Mucosa of gallbladder (tissue), 1 donor: Measurements from ENCODE around the gene RFTN1. TPM values are rescaled to one million over a fixed set of nuclear protein-coding genes. Genes with fewer than 3 reads are reported as not detected.
A peak's percentile ranks its signal among the peaks of the same experiment; 100 is the strongest.

Experiments used
- DNase-seq: peaks from one replicate; pipeline ENCODE4 v3.0.0-alpha.2; 2020; ENCODE audit warnings: low spot score
- total RNA-seq: library from RNA; stranded (reverse); gene quantifications from one replicate; pipeline ENCODE4 v1.2.1, GENCODE V29; 2021
- donor health status: DM: no; HTN: no; CAD: no.

RFTN1 gene
- total RNA-seq, 1 donor from 2014 or later: 11.4 TPM

GRCh38 chr3:16464511-16465148 is 48.9 kb downstream of the RFTN1 start:
- DNase-seq: no peak

DNA sequence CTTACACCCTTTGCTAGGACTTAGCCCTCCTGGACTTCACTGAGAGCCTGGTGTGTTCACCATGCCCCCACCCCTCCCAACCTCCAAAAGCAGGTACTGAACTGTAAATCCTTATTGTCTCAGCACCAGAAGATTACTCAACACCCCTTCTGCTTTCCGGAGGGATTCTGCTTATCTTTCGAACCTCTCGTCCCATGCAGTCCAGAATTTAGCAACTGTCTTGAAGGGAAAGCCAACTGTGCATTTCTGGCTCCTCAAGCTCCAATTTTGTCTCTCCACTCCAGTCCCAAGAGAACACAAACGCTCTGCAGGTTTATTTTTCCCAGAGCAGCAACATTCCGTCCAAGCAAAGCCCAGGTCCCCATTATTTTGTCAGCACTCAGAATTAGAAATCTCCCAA is 49.6 kb downstream of the RFTN1 start:
- no peak for DNase-seq

- no peak for DNase-seq
Observed at GRCh38 chr3:16463119-16463518, 50.4 kb downstream of the RFTN1 start.

GRCh38 chr3:16462679-16463078 is 50.8 kb downstream of the RFTN1 start:
- DNase-seq: no peak

DNA sequence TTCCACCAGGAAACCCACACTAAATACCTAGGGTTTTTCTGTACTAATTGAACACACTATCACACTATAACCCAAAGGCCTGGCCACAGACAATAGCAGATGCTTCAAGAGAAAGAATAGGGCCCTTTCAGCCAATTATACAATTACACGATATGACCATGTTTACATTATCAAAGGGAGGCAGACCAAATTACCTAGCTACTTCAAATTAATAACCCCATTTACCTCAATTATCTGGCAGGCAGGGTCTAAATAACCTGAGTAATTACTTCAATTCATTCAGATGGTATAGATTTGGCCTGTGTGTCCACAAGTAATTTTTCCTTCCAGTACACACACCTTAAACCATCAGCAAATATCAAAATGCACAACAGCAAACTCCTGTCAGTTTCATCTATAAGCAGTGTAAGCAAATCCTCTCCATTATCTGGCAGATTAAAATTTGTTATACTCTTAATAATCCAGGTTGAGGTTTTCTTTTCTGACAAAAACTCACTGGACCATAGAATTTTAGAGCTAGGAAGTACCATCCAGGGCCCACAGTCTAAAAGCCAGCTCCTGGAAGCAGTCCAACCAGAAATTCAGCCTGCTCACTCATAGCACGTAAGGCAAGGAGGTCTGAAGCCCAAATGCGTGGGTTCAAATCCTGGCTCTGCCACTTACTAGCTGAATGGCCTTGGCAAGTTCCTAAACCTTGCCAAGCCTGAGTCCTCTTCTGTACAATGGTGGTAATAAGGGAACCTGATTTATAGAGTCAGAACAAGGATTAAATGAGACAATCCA is 51.8 kb downstream of the RFTN1 start:
- no peak for DNase-seq

- DNase-seq: no peak
Observed at GRCh38 chr3:16460886-16461285, 52.6 kb downstream of the RFTN1 start.

DNA sequence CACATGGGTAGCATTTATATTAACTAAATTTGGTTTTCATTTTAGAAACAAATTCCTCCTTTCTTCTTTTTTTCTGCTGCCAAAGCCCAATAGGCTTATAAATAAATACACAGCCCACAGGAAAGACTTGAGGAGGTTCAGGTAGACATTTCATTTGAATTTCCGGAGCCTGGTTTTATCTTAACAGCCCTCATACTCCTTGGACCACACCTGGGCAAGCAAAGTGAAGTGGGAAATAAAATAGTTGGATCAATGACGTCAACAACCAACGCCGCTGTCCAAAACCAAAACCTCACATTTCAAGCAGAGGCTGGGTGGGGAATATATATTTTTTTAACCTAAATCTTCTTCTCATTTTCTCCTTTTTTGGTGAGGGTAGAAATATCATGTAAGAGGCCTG is 53.2 kb downstream of the RFTN1 start:
- DNase-seq: no peak

- DNase-seq: no peak
Observed at GRCh38 chr3:16456784-16457415, 56.6 kb downstream of the RFTN1 start.

GRCh38 chr3:16455966-16456365 is 57.5 kb downstream of the RFTN1 start:
- no peak for DNase-seq

DNA sequence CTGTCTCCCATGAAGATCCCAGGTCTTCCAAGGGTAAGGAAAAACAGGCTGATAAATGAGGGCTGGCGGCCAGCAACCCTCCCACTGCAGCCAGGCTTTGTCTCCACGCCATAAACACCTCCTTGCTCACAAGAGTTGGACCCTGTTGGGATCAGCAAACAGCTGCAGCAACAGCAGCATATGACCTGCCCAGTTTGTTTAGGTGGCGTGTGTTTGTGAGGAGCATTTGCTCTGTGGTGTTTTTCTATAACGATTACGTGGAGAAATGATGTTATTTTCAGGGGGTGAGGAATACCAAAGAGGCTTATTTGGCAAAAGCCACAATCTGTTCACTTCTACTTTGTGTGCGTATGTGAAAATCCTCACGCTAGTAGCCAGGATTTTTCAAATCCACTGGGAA is 58.5 kb downstream of the RFTN1 start:
- no peak for DNase-seq

DNA sequence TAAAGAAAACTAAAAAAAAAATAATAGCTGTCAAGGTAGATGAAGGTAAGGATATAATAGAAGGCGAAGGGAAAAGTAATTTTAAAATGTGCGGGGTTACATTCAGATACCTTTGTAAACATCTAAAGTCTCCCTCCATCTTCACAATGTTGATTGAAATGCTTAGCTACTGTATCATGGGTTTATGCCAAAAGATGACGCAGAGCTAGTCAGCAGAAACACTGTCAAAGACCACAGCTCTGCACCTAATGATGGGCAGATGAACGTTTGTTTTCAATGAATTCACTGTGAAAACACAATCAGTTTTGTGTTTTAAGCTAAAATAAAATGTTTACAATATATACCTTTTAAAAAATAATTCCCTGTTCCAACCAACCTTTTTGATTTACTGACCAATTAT is 61.2 kb downstream of the RFTN1 start:
- DNase-seq: no peak

DNA sequence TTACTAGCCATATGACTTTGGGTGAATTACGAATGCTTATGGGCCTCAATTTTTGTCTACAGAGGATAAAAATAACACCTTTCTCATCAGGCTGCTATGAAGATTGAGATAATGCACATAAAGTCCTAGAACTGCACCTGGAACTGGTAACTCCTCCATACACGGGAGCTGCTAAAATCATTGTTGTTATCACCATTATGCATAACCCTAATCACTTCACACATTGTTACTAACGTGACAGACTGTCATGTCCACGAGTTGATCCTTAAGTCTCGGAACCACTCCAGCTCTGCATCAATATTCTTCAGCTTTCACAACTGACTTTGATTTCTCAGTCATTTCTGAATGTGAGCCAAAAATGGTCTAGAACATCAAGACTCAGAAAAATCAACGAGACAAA is 64.1 kb downstream of the RFTN1 start:
- DNase-seq: no peak

- DNase-seq: peak; percentile 41
Observed at GRCh38 chr3:16448639-16449070, 64.8 kb downstream of the RFTN1 start.

GRCh38 chr3:16447135-16447534 is 66.4 kb downstream of the RFTN1 start:
- DNase-seq: no peak

DNA sequence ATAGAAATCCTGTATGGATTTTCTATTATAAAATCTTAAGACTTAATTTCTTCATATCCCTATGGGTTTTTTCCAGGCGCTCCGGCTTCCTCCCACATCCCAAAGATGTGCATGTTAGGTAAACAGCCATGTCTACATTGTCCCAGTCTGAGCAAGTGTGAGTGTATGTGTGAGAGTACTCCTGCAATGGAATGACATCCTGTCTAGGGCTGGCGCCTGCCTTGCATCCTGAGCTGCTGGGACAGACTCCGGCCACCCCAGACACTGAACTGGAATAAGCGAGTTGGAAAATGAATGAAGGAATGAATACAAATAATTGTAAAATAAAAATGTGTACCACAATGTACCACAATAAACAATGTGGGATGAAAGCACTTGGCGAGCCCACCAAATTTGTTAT is 69.2 kb downstream of the RFTN1 start:
- DNase-seq: no peak

GRCh38 chr3:16442730-16443129 is 70.8 kb downstream of the RFTN1 start:
- DNase-seq: no peak

GRCh38 chr3:16441371-16441875 is 72.1 kb downstream of the RFTN1 start:
- no peak for DNase-seq

GRCh38 chr3:16439848-16440708 is 73.4 kb downstream of the RFTN1 start:
- no peak for DNase-seq

DNA sequence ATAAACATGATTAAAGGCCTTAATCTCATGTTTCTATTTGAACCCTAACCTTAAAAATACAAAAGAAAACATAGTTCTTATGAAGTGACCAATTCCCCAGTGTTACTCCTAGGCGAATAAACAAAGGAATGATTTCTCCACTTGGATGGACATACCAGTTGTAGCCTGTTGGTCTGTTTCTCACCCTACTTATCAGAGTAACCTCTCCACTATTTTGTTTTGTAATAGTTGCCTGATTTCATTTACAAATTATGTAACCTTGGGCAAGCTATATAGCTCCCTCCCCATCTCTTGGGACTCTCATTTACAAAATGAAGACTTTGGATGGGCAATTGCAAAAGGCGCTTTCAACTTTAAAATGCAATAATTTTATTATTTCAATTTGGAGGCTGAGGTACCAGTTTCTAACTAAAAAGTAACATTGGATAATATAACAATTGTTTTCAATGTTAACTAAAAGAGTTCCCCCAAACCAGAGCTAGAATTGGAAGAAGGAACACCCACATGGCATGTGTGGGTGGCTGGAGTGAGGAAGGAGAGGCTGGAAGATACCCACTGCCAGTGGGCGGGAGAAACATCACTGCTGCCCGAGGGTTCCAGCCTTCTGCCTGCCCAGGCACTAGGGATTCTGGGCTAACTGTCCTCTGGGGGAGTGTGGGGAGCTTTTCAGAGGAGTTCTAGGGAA is 74.2 kb downstream of the RFTN1 start:
- no peak for DNase-seq

DNA sequence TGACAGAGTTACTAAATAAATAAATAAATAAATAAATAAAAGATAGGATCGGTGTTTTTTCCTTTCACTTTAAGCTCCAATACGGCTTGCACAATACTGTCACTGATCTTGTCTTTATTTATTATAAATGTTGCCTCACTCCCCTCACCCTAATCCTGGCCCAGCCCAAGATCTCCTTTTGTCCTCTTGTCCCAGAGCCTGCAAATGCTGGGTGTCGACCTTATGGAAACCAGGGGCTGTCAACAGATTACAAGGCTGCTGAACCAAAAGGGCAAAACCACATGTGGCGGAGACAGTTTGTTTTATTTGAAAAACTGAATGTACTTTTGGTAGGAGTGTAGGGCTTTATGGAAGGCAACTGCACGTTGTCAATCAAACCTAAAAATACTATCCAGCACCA is 75.9 kb downstream of the RFTN1 start:
- DNase-seq: no peak

DNA sequence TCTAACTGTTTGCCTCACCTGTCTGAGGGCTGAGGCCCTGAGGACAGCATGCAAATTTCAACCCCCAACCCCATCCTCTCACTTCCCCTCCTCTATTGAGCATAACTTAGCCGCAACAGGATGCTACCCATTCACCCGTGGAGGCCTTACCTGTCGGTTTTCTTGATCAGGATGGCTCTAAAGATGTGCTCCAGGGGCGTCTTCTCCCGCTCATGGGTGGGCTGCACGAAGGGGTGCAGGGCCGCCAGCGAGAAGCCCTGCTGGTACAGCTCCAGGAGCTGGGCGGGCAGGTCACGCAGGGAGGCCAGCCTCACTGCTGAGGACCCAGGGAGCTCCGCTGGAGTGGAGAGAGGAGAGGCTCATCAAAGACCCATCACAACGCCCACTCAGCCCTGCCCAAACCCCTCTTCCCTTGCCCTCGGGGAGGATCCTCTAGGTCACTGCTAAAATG is 79.8 kb downstream of the RFTN1 start:
- DNase-seq: no peak
